Activated CD4-positive, alpha-beta T cell treated with anti-CD3 and anti-CD28 coated beads, Interleukin-2, Interleukin-6, amounts not matched to agents 100 ng/mL and 50 ng/mL, durations not matched to agents 16 hours and 8 hours (primary cell): ENCODE data around the gene PRPF40A.

Experiments
- DNase-seq: peaks from one replicate; pipeline ENCODE4 v3.0.0-alpha.2; 2020

The PRPF40A gene

DNA sequence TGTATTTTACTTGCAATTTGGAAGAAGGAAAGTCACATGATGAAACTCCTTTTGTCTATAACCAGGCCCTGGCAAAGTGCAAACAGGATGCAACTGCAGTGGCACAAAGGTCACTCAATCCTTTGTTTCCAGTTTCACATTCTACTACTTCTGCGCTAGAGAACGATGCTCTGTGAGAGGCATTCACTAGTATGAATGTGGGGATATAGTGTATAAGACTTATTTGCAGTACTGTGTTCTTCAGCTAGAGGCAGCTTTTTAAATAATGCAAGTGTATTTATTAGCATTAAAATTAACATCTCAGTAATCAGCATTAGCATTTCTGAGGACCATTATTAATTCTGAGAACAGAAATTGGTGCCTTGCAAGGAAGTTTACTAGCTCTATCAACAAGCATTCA lies 68.9 kb downstream of the PRPF40A start:
- no peak for DNase-seq

DNA sequence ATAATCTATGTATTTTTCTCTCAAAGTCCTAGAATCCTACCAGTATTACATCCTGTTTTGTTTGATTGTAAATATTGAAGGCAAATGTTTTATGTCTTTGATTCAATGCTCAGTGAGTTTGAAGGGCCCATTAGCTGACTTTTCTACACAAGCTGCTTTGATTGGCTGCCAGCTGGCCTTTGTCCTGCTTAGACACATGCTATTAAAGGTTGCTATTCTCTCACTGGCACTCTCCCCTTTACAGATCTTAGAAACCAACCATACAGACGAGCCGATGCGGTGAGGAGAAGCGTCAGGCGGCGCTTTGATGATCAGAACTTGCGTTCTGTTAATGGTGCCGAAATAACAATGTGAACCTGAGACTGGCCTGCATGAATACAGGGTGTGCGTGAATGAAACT lies 69.7 kb downstream of the PRPF40A start:
- DNase-seq: no peak

DNA sequence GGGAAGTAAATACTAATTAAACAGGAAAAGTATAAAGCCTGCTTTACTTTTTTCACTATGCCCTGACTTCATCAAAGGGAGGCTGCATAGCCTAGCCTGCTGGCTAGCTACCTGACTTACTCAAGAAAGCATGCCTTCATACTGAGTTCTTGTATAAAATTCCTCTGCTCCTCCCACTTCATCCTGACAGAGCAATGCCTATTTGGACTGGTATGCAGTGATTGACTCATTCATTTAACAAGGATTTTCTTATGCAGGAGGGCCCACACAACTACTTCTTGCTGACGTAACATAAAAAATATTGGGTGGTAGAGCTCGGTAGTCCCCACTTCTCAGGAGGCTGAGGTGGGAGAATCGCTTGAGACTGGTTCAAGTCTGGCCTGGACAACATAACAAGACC lies 70.5 kb downstream of the PRPF40A start:
- no peak for DNase-seq

DNA sequence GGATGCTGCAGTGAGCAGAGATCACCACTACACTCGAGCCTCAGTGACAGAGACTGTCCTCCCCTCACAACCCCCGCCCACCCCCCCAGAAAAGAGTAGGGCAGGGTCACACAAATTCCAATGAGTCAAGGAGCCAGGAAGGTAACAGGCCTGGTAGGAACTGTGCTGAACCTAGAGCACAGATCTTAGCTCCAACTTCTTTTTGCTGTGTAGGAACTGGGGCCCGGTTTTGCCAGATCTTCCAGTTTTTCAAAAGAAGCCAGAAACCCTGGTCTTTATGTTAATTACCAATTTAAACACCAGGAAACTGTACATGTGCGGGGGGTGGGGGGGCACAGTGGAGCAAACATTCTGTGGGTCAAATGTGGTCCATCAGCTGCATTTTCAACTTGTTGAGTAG lies 71.0 kb downstream of the PRPF40A start:
- DNase-seq: no peak

DNA sequence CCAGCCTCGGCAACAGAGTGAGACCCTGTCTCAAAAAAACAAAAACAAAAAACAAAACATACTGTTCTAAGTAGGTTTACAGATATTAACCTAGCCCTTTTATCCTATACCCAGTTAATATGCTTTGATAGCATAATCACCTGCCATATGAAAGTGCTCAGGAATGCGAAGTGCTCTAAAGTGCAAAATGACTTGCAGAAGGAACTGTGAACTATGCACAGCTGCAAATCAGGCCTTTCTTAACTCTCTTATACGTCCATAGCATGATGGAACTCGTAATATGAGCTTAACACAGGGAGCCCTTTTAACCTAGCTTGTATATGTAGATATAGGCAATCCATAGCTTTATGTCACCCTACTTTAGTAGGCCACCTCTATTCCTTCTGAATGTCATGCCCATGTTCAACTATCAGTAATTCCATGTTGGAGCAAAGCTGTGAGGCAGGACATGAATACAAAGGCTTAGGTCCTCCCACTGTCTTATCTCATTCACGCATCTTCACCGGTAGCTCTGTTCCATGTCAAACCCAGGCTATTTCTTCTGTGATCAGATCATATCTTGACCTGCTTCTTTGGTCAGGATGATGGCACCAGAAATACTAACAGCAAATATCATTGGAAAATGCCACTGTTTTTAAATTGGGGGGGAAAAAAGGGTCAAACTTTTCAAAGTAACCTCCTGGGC lies 72.9 kb downstream of the PRPF40A start:
- no peak for DNase-seq

DNA sequence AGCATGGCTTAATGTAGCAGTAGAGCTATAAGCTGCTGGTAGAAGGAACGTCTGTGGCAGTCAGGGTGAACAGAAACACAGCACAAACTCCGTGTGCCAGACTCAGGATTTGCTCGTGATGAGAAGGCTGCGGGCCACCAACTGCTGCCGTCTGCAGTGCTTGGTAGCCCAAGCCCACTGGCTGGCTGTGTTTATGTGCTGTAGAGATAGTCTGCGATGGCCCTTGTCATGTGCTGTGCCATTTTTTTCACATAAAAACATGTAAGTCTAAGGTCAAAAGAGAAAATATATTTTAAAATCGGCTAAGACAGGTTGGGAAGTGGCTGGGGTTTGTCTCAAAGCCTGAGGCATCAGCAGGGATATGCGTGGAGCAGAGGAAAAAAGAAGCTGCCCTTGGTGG lies 78.7 kb downstream of the PRPF40A start:
- DNase-seq: no peak

DNA sequence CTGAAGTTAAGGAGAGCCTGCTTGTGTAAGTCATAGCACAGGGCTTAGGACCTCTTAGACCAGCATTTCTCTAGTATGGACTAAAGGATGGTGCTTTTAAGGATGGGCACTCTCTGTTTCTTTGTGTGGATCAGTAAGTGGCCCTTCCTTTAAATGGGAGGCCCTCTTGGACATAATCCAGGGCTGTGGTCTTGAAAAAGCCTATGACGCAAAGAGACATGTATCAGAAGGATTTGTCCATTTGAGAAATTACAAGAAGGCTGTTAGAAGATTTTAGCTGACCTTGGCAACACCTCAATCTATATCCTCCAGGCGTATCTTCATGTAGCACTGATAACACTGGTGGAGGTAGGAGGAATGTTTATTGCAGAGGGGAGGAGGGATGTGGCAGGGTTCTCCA lies 79.2 kb downstream of the PRPF40A start:
- DNase-seq: no peak

DNA sequence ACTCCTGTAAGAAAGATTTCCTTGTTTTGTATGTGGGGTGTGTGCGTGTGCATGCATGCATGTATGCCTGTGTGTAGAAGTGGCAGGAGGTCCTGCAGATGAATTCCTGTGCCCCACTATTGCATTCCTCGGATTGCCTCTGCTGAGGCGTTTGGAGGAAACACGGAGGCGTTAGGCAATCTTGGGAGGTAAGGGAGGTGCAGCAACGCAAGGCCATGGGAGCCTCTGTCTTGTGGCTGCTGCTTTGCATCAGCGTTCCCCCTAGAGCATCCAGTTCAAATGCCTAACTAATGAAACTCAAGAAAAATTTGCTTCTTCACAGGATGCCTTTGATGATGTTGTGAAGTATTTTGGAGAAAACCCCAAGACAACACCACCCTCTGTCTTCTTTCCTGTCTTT lies 80.0 kb downstream of the PRPF40A start:
- DNase-seq: no peak

DNA sequence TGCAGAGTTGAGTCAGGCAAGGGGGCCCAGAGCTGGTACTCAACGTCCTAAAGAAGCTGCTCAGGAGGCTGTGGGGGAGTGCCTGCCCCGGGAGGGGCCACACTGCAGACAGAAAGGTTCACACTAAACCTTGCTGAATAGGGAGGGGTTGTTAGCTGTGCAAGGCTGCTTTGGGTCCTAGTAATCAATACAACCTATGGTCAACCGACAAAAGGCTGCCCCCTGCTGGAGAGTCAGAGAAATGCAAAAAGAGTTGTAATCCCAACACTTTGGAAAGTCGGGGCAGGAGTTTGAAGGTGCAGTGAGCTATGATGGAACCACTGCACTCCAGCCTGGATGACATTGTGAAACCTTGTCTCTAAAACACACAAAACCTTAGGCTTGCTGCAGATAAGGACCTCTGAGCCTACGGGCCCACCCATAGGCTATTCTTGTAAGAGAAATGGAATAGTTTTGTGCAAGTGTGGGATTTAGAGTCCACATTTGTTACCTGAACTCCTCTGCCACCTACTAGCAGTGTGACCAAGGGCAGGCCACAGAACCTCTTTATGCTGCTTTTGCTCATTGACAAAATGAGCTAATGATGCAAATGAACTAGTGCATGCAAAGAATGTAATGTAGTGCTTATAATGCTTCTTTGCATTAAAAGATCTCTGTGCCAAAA lies 81.5 kb downstream of the PRPF40A start:
- peak; percentile 77 for DNase-seq

DNA sequence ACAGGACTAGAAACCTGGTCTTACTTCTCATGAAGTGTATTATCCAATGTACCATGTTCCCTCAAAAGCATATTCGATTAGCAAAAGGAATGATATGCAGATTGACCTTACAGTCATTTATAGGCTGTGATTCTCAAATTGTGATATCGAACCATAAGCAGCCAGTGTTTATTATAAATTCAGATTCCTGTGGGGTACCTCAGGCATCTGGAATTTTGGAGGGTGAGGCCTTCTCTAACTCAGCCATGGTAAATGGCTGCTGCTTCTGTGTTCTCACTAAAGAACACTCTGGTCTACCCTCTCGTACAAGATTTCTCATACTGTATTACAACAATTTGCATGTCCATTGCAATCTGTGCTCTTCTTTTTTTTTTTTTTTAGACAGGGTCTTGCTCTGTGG lies 84.5 kb downstream of the PRPF40A start:
- no peak for DNase-seq

DNA sequence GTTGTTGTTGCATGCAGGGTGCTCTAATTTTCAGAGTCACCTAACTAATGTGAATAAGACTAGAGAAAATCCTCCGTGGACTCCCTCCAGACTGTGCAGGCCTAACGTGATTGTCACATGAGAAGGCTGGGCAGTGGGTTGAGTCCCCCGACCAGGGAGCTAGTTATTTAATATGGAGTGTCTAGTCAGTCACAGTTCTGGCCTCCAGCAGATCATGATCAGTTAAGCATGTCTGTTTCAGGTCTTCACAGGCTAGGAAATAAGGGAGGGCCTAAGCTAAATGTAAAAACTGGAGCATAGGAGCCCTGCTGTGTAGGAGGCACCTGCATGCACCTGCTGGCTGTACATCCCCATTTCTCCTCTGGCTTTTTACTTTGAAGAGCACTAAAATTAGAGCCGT lies 86.8 kb downstream of the PRPF40A start:
- DNase-seq: no peak

DNA sequence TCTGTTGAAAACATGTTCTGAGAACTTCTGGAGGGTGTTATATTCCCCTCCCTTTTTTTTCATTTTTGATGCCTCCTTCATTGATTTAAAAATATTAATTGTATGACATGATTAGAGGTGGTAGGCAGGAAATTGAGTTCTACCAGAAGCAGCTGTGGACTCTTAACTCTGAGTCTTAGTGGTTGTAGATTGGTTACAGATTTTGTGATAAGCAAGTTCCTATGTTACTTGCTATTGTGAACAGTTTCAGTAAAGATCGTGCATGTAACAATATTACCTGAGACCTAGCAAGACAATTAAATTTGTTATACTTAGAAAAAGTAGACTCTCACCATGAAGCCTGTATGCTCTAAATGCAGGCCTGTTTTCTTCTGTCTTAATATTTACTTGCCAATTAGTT lies 88.1 kb downstream of the PRPF40A start:
- DNase-seq: no peak

DNA sequence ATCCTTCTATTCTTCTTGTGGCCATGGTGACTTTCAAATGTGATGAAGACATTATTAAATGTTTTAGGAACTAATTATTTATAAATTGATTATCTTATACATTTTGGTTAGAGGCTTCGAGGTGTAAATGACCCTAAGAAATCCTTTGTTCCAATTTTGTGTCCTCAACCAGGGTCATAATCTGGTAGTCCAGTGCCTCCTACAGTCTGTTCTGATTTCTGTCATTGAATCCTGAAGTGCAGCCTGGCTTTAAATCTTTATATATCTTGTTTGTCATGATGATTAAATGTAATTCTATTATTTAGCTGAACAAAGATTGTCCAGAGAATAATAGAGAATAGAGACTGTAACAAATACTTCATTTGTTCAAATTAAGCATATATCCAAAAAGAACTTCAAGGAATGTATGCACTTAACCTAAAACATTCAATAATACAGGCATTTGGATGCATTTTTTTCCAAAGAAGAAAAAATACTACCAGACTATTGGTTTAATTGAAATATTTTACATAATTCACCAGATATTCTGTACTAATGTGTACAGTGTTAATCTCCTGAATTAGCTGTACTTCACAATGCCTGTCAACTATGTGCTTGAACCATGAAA lies 89.8 kb downstream of the PRPF40A start:
- DNase-seq: peak; percentile 13

DNA sequence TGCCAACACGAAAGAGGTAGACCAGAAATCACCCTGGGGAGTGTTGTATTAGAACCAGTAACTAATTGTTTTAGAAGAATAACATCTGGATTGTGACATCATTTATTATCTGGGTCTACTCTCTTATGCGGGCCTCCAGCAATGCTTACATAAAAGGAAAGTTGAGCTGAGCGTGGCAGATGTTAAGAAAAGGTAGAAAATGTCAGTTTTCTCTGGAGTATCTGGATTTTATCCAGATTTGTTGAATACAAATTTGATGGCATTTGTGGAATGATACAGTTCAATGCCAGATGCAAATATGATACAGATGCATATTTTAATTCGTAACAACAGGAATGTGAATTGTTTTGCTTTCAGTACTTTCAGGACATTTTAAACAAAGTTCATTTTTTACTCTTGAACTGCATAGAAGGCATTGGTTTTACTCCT lies 90.3 kb downstream of the PRPF40A start:
- DNase-seq: no peak

DNA sequence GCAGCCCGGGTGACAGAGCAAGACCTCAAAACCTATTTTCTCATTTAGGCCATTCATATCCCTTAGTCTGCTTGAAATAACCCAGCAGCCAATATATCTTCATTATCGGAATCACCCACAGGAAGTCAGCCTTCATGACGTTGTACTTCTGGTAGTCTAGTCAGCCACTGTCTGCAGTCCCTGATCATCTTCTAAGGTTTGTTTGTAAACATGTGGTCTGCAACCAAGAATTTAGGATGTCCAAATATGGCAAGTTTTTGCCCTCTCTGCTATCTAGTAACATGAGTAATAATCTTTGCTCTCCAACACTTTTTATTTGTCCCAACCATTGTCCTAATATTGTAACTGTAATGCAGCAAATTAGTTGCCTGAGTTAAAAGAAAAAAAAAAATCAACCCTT lies 92.5 kb downstream of the PRPF40A start:
- DNase-seq: no peak

DNA sequence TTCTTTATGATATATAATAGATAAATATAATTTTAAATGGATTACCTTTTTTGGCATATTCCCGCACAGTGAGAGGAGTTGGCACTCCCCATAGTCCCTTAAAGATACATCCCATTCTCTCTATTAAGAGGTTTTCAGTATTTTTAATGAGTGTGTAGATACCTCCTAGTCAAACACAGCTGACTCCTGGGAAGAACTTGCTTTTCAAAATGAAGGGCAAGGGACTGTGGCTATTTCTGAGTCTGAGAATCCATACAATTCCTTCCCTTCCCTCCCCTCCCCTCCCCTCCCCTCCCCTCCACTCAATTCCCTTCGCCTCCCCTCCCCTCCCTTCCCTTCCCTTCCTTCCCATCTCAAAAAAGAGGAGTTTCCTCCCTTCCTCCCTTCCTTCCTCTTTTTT lies 93.5 kb downstream of the PRPF40A start:
- DNase-seq: no peak

DNA sequence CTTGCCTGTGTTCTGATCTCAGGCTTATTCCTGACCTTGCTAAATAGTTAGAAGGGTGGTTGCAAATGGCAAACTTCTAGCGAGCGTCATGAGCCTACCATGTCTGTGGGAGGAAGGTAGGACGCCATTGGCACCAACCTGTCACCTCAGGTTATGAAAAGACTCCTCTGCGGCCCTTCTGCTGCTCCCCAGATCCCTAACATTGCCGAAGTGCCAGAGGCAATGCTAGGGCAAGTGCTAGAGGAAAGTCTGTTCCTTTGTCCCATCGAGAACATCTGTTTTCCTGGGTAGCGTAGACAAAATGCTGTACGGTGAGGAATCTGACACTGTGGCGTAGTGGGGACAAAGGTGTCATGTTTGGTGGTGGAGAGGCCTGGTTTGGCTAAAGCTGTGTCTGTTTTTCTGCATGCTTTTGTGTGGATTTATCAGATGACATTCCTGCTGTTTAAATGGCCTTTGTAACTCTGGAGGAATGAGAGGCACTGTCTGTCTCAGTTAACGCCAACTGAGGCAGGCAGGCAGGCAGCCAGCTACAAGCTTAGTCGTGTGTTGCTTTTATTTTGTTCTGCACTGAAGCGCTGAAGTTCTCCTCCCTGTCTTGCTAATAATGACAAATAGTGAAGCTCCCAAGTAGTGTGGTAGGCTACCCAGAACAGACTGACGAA lies 94.1 kb downstream of the PRPF40A start:
- no peak for DNase-seq

DNA sequence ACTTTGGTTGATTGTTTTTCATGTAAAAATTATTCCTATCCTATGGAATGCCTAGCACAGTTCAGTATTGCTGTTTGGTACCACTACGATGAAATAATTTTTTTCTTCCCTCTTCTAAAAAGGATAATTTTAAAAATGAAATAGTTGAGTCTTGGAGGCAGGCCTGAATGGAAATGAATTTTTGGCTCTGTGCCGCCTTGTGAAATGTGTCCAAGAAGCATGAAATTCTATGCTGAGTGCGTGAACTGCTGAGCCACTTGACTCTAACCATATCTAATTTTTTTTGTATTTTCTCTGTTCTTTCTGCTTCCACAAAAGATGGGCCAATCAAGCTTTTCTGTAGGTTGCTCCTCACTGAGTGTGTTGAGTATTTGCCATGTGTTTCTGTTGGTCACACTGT lies 95.0 kb downstream of the PRPF40A start:
- DNase-seq: no peak

DNA sequence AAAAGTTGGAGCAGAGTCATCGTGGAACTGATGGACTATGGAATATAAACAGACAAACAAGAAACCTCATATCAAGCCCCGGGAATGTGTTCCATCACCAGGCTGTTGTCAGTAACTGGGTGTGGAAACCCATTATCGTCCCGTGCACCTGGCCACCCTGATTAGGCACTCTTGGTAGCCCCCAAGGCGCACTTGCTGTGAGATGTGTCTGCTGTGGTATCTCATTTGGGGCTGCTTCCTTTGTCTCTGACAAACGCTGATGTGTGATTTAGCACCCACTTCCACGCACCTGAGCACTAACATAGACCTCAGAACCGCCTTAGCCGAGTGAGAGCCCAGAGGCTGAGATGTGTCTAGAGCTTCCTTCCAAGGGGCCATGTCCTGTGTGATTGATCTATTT lies 96.3 kb downstream of the PRPF40A start:
- no peak for DNase-seq

DNA sequence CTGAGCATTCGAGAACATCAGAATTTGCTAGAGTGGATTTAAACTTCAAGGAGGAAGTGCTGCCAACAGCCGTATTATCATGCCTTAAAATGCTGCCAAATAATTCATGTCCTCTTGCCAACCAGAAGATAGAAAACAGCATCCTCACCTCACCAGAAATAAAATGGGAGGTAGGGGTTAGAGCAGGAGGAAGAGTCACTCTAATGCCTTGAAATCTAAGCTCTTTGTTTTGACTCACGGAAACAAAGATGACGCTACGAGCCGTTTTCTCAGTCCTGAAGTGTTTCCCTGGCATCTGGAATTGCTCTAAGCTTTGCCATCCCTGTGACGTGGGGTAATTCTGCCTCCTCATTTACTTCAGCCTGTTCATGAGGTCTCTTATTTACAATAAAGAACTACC lies 97.1 kb downstream of the PRPF40A start:
- no peak for DNase-seq

DNA sequence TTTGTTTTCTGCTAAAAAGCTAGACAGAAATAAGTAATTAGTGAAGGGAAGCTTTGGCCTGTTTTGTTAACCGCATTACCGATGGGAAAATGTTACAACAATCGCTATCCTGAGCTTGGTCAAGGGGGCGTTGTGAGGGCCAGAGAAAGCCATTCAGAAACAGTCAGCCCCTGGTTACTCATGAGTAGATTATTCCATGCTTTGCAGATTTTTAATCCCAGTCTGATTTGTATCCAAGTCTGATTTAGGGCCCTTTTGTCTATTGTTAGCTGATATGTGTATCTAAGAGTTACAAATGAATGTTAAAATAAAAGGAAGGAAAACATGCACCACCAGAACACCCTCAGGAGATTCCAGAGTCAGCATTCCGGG lies 99.1 kb downstream of the PRPF40A start:
- no peak for DNase-seq

DNA sequence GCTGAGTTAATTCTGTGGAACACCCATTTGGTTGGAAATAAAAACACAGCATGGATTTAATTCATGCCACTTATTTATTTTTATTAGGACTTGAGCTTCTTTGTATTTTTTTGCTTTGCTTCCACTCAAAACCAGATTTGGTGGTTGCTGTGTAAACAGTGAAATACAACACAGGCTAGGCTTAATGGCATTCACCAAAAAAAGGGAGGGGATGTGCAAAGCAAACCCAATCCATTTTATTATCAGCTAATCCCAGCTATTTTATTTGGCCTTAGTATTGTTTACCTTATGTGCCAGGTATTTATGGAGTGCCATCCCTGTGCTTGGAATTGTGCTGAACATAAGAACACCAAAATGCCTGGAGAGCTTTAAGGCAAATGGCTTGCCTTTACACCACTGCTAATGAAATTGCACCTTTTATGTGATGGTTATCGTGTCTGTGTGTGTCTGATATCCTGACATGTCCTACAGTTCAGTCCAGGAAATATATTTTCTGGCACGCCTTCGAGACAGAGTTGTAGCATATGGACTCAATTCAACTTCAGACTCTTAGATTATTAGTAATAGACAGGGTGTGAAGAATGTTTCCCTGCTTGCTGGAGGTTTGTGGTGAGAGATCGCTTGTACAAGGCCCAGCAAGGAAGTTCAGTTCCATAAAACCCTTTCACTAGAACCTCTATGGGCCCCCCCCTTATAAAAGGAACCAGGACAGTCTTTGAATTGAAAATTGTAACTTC lies 99.6 kb downstream of the PRPF40A start:
- no peak for DNase-seq

DNA sequence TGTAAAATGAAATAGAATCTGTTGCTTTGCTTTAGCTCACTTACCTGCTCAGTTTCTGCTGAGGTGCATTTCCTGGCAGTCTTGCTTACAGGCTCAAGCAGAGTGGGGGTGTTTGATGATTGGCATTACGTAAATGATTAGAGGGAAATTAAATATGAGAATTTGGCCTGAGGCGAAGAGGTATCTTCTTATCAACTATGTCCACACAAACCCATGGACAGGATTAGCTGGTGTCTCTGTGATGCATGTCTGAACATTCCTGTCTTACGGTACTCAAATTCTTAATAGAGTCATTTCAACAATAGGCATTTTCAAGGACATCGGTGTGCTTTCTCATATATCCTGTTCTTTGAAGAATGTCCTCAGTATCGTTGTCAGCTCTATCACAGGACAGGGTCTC lies 102.1 kb downstream of the PRPF40A start:
- DNase-seq: no peak
